Sigmoid colon (tissue), 4 donors: ENCODE measurements around the gene JAZF1.

Experiments
- CTCF ChIP-seq, 4 experiments: fragments of 450-650 bp in 3 of 4; fragments of 200-600 bp in 1 of 4; IDR thresholded peaks; one replicate each; pipeline ENCODE4 v1.5.1; 2016 to 2019; ENCODE audit warnings: antibody characterized with exemption in 4 of 4, mild to moderate bottlenecking in 3 of 4, moderate library complexity in 2 of 4
- POLR2A ChIP-seq, 2 donors: fragments of 450-650 bp; IDR thresholded peaks; one replicate each; pipeline ENCODE4 v1.6.1; 2016; ENCODE audit warnings: antibody characterized with exemption in 2 of 2, mild to moderate bottlenecking in 2 of 2, moderate library complexity in 2 of 2
- POLR2AphosphoS5 ChIP-seq, 4 donors: sonication (generic); formaldehyde crosslinking; IDR thresholded peaks; one replicate each; pipeline ENCODE4 v1.6.1; 2017; ENCODE audit warnings: antibody characterized with exemption in 4 of 4

GRCh38 chr7:28105234-28105633 lies 75.4 kb downstream of the JAZF1 start:
- TF ChIP-seq CTCF (IDR thresholded peaks at IDR 0.05), result no peak
- TF ChIP-seq POLR2AphosphoS5 (IDR thresholded peaks at IDR 0.05), result no peak
- no peak for TF ChIP-seq POLR2A (IDR thresholded peaks at IDR 0.05)
